Spleen (tissue), 7 donors: Measurements from ENCODE around the gene LINGO4.

Experiments
- POLR2AphosphoS5 ChIP-seq, 3 donors: sonication (generic); formaldehyde crosslinking; IDR thresholded peaks; one replicate each; pipeline ENCODE4 v1.5.1; 2017; ENCODE audit warnings: antibody characterized with exemption in 3 of 3
- TF ChIP-seq, protein P1 (sequence below), 11 experiments: fragments of 200-600 bp in 7 of 11; fragments of 450-650 bp in 4 of 11; sonication (generic) in 4 of 11; IDR thresholded peaks in 8 of 11; conservative IDR thresholded peaks in 3 of 11; 1 replicate in 7 of 11; 2 replicates in 4 of 11; pipeline versions ENCODE4 v1.4.0 to v1.8.0; 2016 to 2021; ENCODE audit warnings: antibody characterized with exemption in 11 of 11, inconsistent platforms in 4 of 11, mild to moderate bottlenecking in 1 of 11
- donor health status: DM: no; HTN: no; CAD: no; lungs with moderate emphysema.
- donor health status: DM: no; HTN: no; CAD: no.
- donor health status: DM: no; HTN: no; CAD: no.

DNA sequence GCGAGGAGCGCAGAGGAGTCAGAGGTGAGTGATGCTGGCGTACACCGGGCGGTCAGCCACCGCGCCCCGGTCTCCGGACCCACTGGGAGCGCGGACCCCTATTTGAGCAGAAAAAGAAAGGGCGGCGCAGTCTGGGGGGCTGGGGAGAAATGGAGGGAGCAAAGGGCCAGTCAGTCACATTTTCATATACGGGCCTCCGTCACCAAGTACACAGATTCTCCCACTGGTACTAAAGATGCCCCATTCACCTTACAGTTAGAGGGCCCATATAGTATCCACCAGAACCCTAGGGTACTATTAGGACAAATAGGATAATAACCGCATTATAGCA is 33.8 kb upstream of the LINGO4 start:
- TF ChIP-seq, protein P1, sequence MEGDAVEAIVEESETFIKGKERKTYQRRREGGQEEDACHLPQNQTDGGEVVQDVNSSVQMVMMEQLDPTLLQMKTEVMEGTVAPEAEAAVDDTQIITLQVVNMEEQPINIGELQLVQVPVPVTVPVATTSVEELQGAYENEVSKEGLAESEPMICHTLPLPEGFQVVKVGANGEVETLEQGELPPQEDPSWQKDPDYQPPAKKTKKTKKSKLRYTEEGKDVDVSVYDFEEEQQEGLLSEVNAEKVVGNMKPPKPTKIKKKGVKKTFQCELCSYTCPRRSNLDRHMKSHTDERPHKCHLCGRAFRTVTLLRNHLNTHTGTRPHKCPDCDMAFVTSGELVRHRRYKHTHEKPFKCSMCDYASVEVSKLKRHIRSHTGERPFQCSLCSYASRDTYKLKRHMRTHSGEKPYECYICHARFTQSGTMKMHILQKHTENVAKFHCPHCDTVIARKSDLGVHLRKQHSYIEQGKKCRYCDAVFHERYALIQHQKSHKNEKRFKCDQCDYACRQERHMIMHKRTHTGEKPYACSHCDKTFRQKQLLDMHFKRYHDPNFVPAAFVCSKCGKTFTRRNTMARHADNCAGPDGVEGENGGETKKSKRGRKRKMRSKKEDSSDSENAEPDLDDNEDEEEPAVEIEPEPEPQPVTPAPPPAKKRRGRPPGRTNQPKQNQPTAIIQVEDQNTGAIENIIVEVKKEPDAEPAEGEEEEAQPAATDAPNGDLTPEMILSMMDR (IDR thresholded peaks at IDR 0.05 in 8 of 11, conservative IDR thresholded peaks at IDR 0.05 in 3 of 11) = no peak
- no peak for TF ChIP-seq POLR2AphosphoS5 (IDR thresholded peaks at IDR 0.05)
